Measurements from ENCODE around the gene TRIM54. TPM values are rescaled to one million over a fixed set of nuclear protein-coding genes. Genes with fewer than 3 reads are reported as not detected.

TRIM54 gene
- total RNA-seq, 2 donors from 2014 or later = 0.13 TPM; not detected in 1

GRCh38 chr2:27249159-27249890 lies 32.9 kb upstream of the TRIM54 start:
- Mint-ChIP-seq H3K27me3 (peaks cover 13% of the 10 kb centered on the region), H3K9me3 (no peaks in the 10 kb centered on the region), H3K4me3 (no peak overlapping the region), H3K27ac (peak overlapping the region; percentile 17), H3K4me1 (no peaks in the 10 kb centered on the region), H3K36me3 (ENCODE audit: low read depth) (peaks cover 1% of the 10 kb centered on the region)
- ATAC-seq (replicated peaks) = no peak

GRCh38 chr2:27249891-27250651 lies 32.2 kb upstream of the TRIM54 start:
- H3K36me3 Mint-ChIP-seq (ENCODE audit: low read depth) = no peaks in the 10 kb centered on the region
- H3K27me3 Mint-ChIP-seq = peaks cover 20% of the 10 kb centered on the region
- H3K4me1 Mint-ChIP-seq = no peaks in the 10 kb centered on the region
- no peak overlapping the region for H3K4me3 Mint-ChIP-seq
- H3K9me3 Mint-ChIP-seq = no peaks in the 10 kb centered on the region
- ATAC-seq (replicated peaks) = peak; percentile 83
- no peak overlapping the region for H3K27ac Mint-ChIP-seq

GRCh38 chr2:27250652-27251379 lies 31.4 kb upstream of the TRIM54 start:
- Mint-ChIP-seq H3K4me1 (no peaks in the 10 kb centered on the region), H3K4me3 (no peak overlapping the region), H3K9me3 (no peaks in the 10 kb centered on the region), H3K36me3 (ENCODE audit: low read depth) (no peaks in the 10 kb centered on the region), H3K27ac (no peak overlapping the region), H3K27me3 (peaks cover 27% of the 10 kb centered on the region)
- no peak for ATAC-seq (replicated peaks)

GRCh38 chr2:27251766-27252165 lies 30.5 kb upstream of the TRIM54 start:
- ATAC-seq (replicated peaks) = no peak
- H3K27me3 Mint-ChIP-seq = peaks cover 36% of the 10 kb centered on the region
- no peaks in the 10 kb centered on the region for H3K36me3 Mint-ChIP-seq (ENCODE audit: low read depth)
- H3K27ac Mint-ChIP-seq = no peak overlapping the region
- H3K9me3 Mint-ChIP-seq = no peaks in the 10 kb centered on the region
- H3K4me3 Mint-ChIP-seq = no peak overlapping the region
- H3K4me1 Mint-ChIP-seq = no peaks in the 10 kb centered on the region

GRCh38 chr2:27255187-27255586 lies 27.0 kb upstream of the TRIM54 start:
- ATAC-seq (replicated peaks) = no peak
- H3K27ac Mint-ChIP-seq = no peak overlapping the region
- H3K4me3 Mint-ChIP-seq = no peak overlapping the region
- H3K27me3 Mint-ChIP-seq = peaks cover 55% of the 10 kb centered on the region
- H3K9me3 Mint-ChIP-seq = no peaks in the 10 kb centered on the region
- no peaks in the 10 kb centered on the region for H3K4me1 Mint-ChIP-seq
- H3K36me3 Mint-ChIP-seq (ENCODE audit: low read depth) = no peaks in the 10 kb centered on the region

- Mint-ChIP-seq H3K36me3 (ENCODE audit: low read depth) (no peaks in the 10 kb centered on the region), H3K4me1 (peaks cover under 1% of the 10 kb centered on the region), H3K27ac (no peak overlapping the region), H3K4me3 (no peak overlapping the region), H3K9me3 (no peaks in the 10 kb centered on the region), H3K27me3 (peaks cover 59% of the 10 kb centered on the region)
- ATAC-seq (replicated peaks) = no peak
Observed at GRCh38 chr2:27255660-27256059, 26.6 kb upstream of the TRIM54 start.

- no peak overlapping the region for H3K27ac Mint-ChIP-seq
- H3K4me3 Mint-ChIP-seq = no peak overlapping the region
- no peaks in the 10 kb centered on the region for H3K36me3 Mint-ChIP-seq (ENCODE audit: low read depth)
- no peaks in the 10 kb centered on the region for H3K9me3 Mint-ChIP-seq
- ATAC-seq (replicated peaks) = no peak
- H3K4me1 Mint-ChIP-seq = peaks cover 4% of the 10 kb centered on the region
- H3K27me3 Mint-ChIP-seq = peaks cover 63% of the 10 kb centered on the region
Observed at GRCh38 chr2:27256855-27257454, 25.3 kb upstream of the TRIM54 start.

- no peaks in the 10 kb centered on the region for H3K9me3 Mint-ChIP-seq
- peaks cover 63% of the 10 kb centered on the region for H3K27me3 Mint-ChIP-seq
- peaks cover under 1% of the 10 kb centered on the region for H3K36me3 Mint-ChIP-seq (ENCODE audit: low read depth)
- H3K27ac Mint-ChIP-seq = no peak overlapping the region
- H3K4me3 Mint-ChIP-seq = no peak overlapping the region
- ATAC-seq (replicated peaks) = no peak
- peaks cover 5% of the 10 kb centered on the region for H3K4me1 Mint-ChIP-seq
Observed at GRCh38 chr2:27258051-27258450, 24.2 kb upstream of the TRIM54 start.

GRCh38 chr2:27261241-27261925 lies 20.8 kb upstream of the TRIM54 start:
- no peak for ATAC-seq (replicated peaks)
- Mint-ChIP-seq H3K36me3 (ENCODE audit: low read depth) (peaks cover 7% of the 10 kb centered on the region), H3K27me3 (peaks cover 61% of the 10 kb centered on the region), H3K4me1 (peaks cover 15% of the 10 kb centered on the region), H3K27ac (no peak overlapping the region), H3K9me3 (no peaks in the 10 kb centered on the region), H3K4me3 (peak overlapping the region; percentile 64)

GRCh38 chr2:27261926-27262298 lies 20.3 kb upstream of the TRIM54 start:
- ATAC-seq (replicated peaks) = no peak
- no peaks in the 10 kb centered on the region for H3K9me3 Mint-ChIP-seq
- peaks cover 7% of the 10 kb centered on the region for H3K36me3 Mint-ChIP-seq (ENCODE audit: low read depth)
- H3K4me3 Mint-ChIP-seq = peak overlapping the region; percentile 64
- H3K4me1 Mint-ChIP-seq = peaks cover 15% of the 10 kb centered on the region
- H3K27me3 Mint-ChIP-seq = peaks cover 56% of the 10 kb centered on the region
- no peak overlapping the region for H3K27ac Mint-ChIP-seq

GRCh38 chr2:27262379-27263286 lies 19.6 kb upstream of the TRIM54 start, which contains the start of gene SLC30A3:
SLC30A3 (minus strand) TSS chr2:27263047; CDS start chr2:27262906, 141 bp downstream.
- ATAC-seq (replicated peaks) = peak; percentile 77
- Mint-ChIP-seq H3K36me3 (ENCODE audit: low read depth) (peaks cover 7% of the 10 kb centered on the region), H3K4me1 (peaks cover 15% of the 10 kb centered on the region), H3K27me3 (peaks cover 50% of the 10 kb centered on the region), H3K9me3 (no peaks in the 10 kb centered on the region), H3K4me3 (peak within 1 kb of the TSS; percentile 64), H3K27ac (no peak within 1 kb of the TSS)

- Mint-ChIP-seq H3K27me3 (peaks cover 44% of the 10 kb centered on the region), H3K4me3 (no peak overlapping the region), H3K9me3 (no peaks in the 10 kb centered on the region), H3K4me1 (peaks cover 15% of the 10 kb centered on the region), H3K36me3 (ENCODE audit: low read depth) (peaks cover 7% of the 10 kb centered on the region), H3K27ac (no peak overlapping the region)
- no peak for ATAC-seq (replicated peaks)
Observed at GRCh38 chr2:27263287-27264252, 18.7 kb upstream of the TRIM54 start.
